GM21786 (cell line): ENCODE measurements around the gene TMEM47.

Experiments used
- ATAC-seq: cut with Tn5 transposase; IDR thresholded peaks from one replicate; pipeline ENCODE4 v1.9.1; 2021; ENCODE audit not compliant: unreplicated experiment

Gene TMEM47

DNA sequence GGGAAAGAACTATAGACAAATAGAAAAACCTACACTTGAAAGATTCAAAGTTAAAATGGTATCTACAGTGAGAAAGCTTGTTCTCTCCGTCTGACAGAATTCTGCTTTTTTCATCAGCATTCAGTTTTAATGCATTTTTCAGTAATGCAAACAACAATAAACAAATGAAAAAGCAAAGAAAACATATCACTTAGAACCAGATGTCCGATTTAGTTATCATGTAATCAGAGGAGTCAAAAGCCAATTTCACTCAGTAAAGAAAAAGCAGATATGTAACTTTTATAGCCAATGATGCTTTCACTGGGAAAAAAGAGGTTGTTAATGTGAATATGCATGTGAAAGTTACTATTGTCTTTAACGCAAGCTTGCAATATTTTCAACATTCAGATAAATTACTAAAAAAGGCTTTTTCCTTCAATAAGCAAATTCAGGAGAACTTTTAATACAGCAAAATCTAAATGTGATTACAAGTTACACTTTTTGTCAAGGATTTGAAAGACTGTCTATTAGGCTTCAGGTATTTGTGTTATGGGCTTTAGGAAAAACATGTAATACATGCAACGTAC is 70.7 kb downstream of the TMEM47 start:
- no peak for ATAC-seq

DNA sequence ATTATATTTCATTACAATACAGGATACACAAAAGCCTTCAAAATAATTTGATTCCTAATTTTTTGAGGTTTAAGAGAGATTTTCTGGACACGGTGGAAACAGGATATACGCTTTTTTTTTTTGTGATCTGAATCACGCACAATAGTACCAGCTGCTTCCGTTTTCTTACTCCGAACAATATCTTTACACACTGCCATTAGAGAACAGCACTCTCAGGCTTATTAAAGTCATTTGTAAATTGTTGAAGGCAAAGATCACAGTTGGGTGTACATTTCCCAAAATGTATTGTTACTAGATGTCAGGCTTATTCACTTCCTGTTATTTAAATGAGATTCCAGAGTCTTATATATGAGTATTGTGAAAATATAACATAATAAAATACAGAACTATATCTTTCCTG is 71.5 kb downstream of the TMEM47 start:
- no peak for ATAC-seq

DNA sequence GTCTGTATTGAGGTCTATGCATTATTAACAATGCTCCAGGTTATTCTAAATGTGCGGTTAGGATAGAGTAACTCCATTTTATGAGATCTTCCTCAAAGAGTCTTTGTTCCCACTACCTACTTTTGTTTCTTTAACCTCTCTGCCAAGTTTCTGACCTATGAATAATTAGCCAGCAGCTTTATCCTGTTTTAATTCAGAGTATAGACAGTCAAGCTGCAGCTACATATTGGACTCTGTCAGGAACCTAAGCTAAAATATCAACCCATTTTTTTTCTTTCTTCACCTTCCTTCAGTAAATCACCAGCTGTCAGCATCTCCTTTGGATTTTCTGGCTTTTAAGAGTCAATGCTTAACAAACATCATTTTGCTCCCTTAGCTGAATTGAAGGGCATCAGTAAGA is 72.3 kb downstream of the TMEM47 start:
- ATAC-seq: no peak

- no peak for ATAC-seq
These were observed 77.0 kb downstream of the TMEM47 start for GRCh38 chrX:34580069-34580468.

GRCh38 chrX:34578237-34578636 is 78.8 kb downstream of the TMEM47 start:
- ATAC-seq: no peak
